ENCODE results near the gene PRICKLE3.
"Not testable (repeated sequence)": the region's sequence is repeated elsewhere in the genome, so short reads cannot be mapped to it uniquely, and the experiment has no call there.

Gene PRICKLE3

GRCh38 chrX:49187526-49187925 lies 1.4 kb upstream of the PRICKLE3 start:
- DNase-seq (ENCODE audit: low read depth), result no peak
- no peak overlapping the region for H3K4me3 ChIP-seq (ENCODE audit: low read depth, low read length)

- H3K4me3 ChIP-seq (ENCODE audit: low read depth, low read length), result no peak overlapping the region
- DNase-seq (ENCODE audit: low read depth), result no peak
Observed at GRCh38 chrX:49187028-49187394, 838 bp upstream of the PRICKLE3 start.

GRCh38 chrX:49184294-49185281 lies 1.6 kb downstream of the PRICKLE3 start:
- H3K4me3 ChIP-seq (ENCODE audit: low read depth, low read length), result peak overlapping the region; percentile 67
- peak; percentile 52 for DNase-seq (ENCODE audit: low read depth)

- no peak for DNase-seq (ENCODE audit: low read depth)
- H3K4me3 ChIP-seq (ENCODE audit: low read depth, low read length), result peak overlapping the region; percentile 15
Observed at GRCh38 chrX:49183701-49184281, 2.4 kb downstream of the PRICKLE3 start.

- DNase-seq (ENCODE audit: low read depth), result no peak
- no peak overlapping the region for H3K4me3 ChIP-seq (ENCODE audit: low read depth, low read length)
Observed at GRCh38 chrX:49179358-49179757, 6.8 kb downstream of the PRICKLE3 start.

- H3K4me3 ChIP-seq (ENCODE audit: low read depth, low read length), result no peak overlapping the region
- DNase-seq (ENCODE audit: low read depth), result no peak
Observed at GRCh38 chrX:49178537-49178936, 7.6 kb downstream of the PRICKLE3 start.

GRCh38 chrX:49177873-49178480 lies 8.2 kb downstream of the PRICKLE3 start:
- DNase-seq (ENCODE audit: low read depth), result no peak
- H3K4me3 ChIP-seq (ENCODE audit: low read depth, low read length), result no peak overlapping the region

- no peak overlapping the region for H3K4me3 ChIP-seq (ENCODE audit: low read depth, low read length)
- no peak for DNase-seq (ENCODE audit: low read depth)
Observed at GRCh38 chrX:49177338-49177833, 8.8 kb downstream of the PRICKLE3 start.

GRCh38 chrX:49176421-49177326 lies 9.5 kb downstream of the PRICKLE3 start:
- no peak for DNase-seq (ENCODE audit: low read depth)
- no peak overlapping the region for H3K4me3 ChIP-seq (ENCODE audit: low read depth, low read length)

GRCh38 chrX:49175435-49176274 lies 10.5 kb downstream of the PRICKLE3 start:
- DNase-seq (ENCODE audit: low read depth), result no peak
- no peak overlapping the region for H3K4me3 ChIP-seq (ENCODE audit: low read depth, low read length)

GRCh38 chrX:49174723-49175122 lies 11.4 kb downstream of the PRICKLE3 start:
- H3K4me3 ChIP-seq (ENCODE audit: low read depth, low read length), result no peak overlapping the region
- DNase-seq (ENCODE audit: low read depth), result no peak

- H3K4me3 ChIP-seq (ENCODE audit: low read depth, low read length); DNase-seq (ENCODE audit: low read depth): not testable (repeated sequence)
Observed at GRCh38 chrX:49173544-49173943, 12.6 kb downstream of the PRICKLE3 start.

GRCh38 chrX:49172280-49172780 lies 13.8 kb downstream of the PRICKLE3 start:
- peak overlapping the region; percentile 68 for H3K4me3 ChIP-seq (ENCODE audit: low read depth, low read length)
- no peak for DNase-seq (ENCODE audit: low read depth)

- no peak for DNase-seq (ENCODE audit: low read depth)
- H3K4me3 ChIP-seq (ENCODE audit: low read depth, low read length), result peak within 1 kb of the TSS; percentile 68
Observed at GRCh38 chrX:49171752-49172279, 14.4 kb downstream of the PRICKLE3 start, which contains the start of gene PLP2. PLP2 (plus strand) TSS chrX:49171898; CDS start chrX:49172001, 103 bp downstream.

- H3K4me3 ChIP-seq (ENCODE audit: low read depth, low read length), result peak overlapping the region; percentile 39
Observed at GRCh38 chrX:49167740-49168108, 18.4 kb downstream of the PRICKLE3 start.

GRCh38 chrX:49166914-49167739 lies 19.0 kb downstream of the PRICKLE3 start:
- peak overlapping the region; percentile 39 for H3K4me3 ChIP-seq (ENCODE audit: low read depth, low read length)
- DNase-seq (ENCODE audit: low read depth), result no peak

More at GRCh38 chrX:49167740-49168108, 18.4 kb downstream of the PRICKLE3 start:
- no peak for DNase-seq (ENCODE audit: low read depth)

All from skeletal muscle cell (primary cell).